GM12892 (cell line): ENCODE data around the gene ETV5.

ENCODE experiments used
- POLR2A ChIP-seq: IDR thresholded peaks from 2 replicates; pipeline ENCODE4 v1.6.1; 2011; ENCODE audit warnings: low read depth, low read length, control low read depth
- TAF1 ChIP-seq: IDR thresholded peaks from 2 replicates; pipeline ENCODE4 v1.6.1; 2011; ENCODE audit warnings: low read depth, mild to moderate bottlenecking, control low read depth, low read length, borderline replicate concordance

DNA sequence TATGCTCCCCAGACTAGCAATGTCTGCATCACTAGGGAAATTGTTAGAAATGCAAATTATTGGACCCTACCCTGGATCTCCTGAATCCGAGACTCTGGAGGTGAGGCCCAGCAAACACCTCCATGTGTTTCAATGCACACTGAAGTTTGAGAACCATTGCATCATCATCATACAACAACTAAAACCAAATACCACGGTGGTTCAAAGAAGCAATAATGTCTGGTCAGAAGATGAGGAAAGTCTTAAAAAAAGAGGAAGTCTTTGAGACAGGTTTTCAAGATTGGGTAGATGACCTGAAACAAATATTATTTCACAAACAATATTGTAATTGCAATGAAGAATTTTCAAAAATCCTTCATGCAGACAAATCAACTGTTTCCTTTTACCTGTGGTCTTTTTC is 110.8 kb downstream of the ETV5 start:
- TF ChIP-seq POLR2A (no peak), TAF1 (no peak)
